PFSK-1 (cell line): ENCODE data around the gene ST3GAL5.

Source experiments
- FOXP2 ChIP-seq: optimal IDR thresholded peaks from 2 replicates; pipeline ENCODE3; 2011; ENCODE audit warnings: borderline replicate concordance, control low read depth, inconsistent platforms; ENCODE audit not compliant: insufficient read depth; ENCODE audit errors: extremely low read length, extremely low read depth
- POLR2AphosphoS5 ChIP-seq: IDR thresholded peaks from 2 replicates; pipeline ENCODE4 v1.6.1; 2012; ENCODE audit warnings: low read depth, mild to moderate bottlenecking, control low read depth, low read length, moderate library complexity
- SIN3A ChIP-seq: IDR thresholded peaks from 2 replicates; pipeline ENCODE4 v1.6.1; 2012; ENCODE audit warnings: mild to moderate bottlenecking, low read length, moderate library complexity, borderline replicate concordance; ENCODE audit not compliant: insufficient read depth
- TAF1 ChIP-seq: IDR thresholded peaks from 2 replicates; pipeline ENCODE4 v1.6.1; 2012; ENCODE audit warnings: low read length, control low read depth, borderline replicate concordance; ENCODE audit not compliant: insufficient read depth
- TF ChIP-seq, protein P1 (sequence below), 2 experiments: IDR thresholded peaks; 2 replicates each; pipeline versions ENCODE4 v1.6.1 to v1.8.0; 2011 to 2012; ENCODE audit warnings: low read depth in 2 of 2, low read length in 2 of 2, control low read depth in 1 of 2, inconsistent platforms in 1 of 2, mild to moderate bottlenecking in 1 of 2, moderate library complexity in 1 of 2; ENCODE audit not compliant: insufficient read depth in 1 of 2

Gene ST3GAL5

DNA sequence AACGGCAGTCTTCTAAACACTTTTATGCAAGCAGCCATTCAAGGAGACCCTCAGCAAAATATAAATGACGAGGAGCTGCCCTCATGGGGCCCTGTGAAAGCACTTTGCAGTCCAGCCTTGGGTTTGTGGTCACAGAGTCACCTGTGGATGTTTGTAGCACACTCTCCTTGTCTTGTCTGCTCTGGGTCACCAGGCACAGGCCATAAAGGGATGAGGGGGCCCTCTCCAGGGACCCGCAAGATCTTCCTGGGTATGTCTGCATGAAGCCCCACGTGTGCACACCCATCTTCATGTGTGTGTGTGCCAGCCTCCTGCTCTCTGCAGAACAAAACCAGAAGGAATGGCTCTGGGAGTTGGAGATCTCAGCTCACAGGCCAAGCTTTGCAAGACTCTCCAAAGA lies 98.8 kb downstream of the ST3GAL5 start:
- no peak for TF ChIP-seq SIN3A
- no peak for TF ChIP-seq POLR2AphosphoS5
- no peak for TF ChIP-seq TAF1
- TF ChIP-seq FOXP2, result no peak
- TF ChIP-seq, protein P1, sequence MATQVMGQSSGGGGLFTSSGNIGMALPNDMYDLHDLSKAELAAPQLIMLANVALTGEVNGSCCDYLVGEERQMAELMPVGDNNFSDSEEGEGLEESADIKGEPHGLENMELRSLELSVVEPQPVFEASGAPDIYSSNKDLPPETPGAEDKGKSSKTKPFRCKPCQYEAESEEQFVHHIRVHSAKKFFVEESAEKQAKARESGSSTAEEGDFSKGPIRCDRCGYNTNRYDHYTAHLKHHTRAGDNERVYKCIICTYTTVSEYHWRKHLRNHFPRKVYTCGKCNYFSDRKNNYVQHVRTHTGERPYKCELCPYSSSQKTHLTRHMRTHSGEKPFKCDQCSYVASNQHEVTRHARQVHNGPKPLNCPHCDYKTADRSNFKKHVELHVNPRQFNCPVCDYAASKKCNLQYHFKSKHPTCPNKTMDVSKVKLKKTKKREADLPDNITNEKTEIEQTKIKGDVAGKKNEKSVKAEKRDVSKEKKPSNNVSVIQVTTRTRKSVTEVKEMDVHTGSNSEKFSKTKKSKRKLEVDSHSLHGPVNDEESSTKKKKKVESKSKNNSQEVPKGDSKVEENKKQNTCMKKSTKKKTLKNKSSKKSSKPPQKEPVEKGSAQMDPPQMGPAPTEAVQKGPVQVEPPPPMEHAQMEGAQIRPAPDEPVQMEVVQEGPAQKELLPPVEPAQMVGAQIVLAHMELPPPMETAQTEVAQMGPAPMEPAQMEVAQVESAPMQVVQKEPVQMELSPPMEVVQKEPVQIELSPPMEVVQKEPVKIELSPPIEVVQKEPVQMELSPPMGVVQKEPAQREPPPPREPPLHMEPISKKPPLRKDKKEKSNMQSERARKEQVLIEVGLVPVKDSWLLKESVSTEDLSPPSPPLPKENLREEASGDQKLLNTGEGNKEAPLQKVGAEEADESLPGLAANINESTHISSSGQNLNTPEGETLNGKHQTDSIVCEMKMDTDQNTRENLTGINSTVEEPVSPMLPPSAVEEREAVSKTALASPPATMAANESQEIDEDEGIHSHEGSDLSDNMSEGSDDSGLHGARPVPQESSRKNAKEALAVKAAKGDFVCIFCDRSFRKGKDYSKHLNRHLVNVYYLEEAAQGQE (IDR thresholded peaks at IDR 0.05; ENCODE audit: insufficient read depth in 1 of 2, low read depth in 2 of 2, low read length in 2 of 2), result no peak

DNA sequence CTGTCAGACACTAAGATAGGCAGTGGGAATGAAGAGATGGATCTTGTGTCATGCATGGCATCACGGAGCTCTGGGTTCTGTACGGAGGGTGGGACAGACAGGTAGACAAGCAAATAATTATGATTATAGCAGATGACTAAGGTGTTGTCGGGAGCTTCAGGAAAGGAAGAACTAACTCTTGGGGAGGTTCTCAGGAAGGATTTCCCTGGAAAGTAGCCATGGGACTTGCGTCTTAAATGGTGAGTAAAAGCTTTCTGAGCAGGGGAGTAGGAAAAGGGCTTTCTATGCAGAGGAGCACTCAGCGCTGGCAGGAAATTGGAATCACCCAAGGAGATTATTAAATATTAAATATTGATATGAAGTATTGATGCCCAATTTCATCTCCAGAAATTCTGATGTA lies 99.5 kb downstream of the ST3GAL5 start:
- TF ChIP-seq SIN3A, result no peak
- TF ChIP-seq, protein P1 (IDR thresholded peaks at IDR 0.05; ENCODE audit: insufficient read depth in 1 of 2, low read depth in 2 of 2, low read length in 2 of 2), result no peak
- no peak for TF ChIP-seq TAF1
- TF ChIP-seq POLR2AphosphoS5, result no peak
- TF ChIP-seq FOXP2, result no peak

DNA sequence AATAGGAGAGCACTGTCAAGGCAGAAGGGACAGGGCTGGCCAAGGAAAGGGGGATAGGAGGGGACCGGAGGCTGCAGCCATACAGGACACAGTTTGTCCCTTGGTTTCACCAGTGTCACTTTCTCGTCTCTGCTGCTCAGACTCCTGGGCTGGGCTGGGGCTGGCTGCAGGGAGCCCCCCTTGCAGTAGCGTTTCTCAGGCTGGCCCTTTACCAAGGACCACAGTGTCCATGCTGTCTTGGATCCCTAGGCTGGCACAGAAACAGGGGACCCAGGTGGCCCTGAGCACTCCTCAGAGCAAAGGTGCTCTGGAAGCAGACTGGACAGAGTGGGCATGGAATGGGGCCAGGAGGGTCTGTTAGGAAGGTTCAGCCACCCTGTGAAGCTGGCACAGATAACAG lies 100.2 kb downstream of the ST3GAL5 start:
- no peak for TF ChIP-seq TAF1
- TF ChIP-seq SIN3A, result no peak
- TF ChIP-seq, protein P1 (IDR thresholded peaks at IDR 0.05; ENCODE audit: insufficient read depth in 1 of 2, low read depth in 2 of 2, low read length in 2 of 2), result no peak

DNA sequence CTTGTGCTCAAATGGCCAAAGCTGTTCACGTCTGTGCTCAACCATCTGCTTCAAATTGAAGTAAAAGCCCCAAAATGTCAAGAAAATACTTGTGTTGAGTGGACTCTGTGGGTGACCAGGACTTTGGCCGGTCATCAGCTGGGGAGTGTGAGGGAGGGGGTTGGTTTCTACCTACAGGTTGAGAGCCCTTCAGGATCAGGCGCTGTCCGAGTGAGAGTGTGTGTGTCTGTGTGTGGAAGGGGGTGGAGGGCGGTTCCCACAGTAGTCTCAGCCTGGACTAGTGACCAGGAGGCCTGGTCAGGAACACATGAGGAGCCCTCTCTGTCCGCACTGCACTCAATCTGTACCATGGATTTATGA lies 100.8 kb downstream of the ST3GAL5 start:
- TF ChIP-seq TAF1, result no peak
- TF ChIP-seq, protein P1 (IDR thresholded peaks at IDR 0.05; ENCODE audit: insufficient read depth in 1 of 2, low read depth in 2 of 2, low read length in 2 of 2), result no peak
- no peak for TF ChIP-seq POLR2AphosphoS5
- TF ChIP-seq FOXP2, result no peak
- no peak for TF ChIP-seq SIN3A

DNA sequence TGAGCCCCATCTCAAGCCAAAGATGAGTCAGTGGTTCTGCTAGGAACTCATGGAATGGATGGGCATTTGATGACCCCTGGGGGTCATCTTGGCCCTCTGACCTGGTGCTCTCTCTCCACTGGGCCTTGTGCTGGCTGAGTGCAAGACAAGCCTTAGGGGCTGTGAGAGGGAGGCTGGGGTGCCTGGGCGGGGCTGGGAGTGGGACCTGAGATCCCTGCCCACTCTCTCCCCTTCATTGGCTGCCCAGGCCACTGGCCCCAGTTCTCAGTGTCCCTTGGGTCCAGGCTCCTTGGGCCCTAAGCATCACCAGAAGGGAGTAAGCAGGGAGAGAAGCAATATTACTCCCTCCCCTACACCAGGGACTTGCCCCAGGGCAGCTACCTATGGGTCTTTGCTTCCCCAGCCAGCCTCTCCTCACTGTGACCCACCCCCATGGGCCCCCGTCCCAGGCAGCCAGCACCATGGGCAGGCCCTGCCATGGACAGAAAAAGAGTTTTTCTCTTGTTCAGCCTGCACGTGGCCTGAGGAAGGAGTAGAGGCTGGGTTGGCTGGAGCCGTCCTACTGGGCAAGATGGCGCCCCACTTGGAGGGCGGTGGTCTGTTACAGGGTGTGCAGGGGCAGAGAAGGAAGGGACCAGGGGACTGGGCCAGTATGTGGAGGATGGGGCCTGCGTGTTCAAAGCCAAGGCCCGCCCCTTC lies 101.4 kb downstream of the ST3GAL5 start:
- TF ChIP-seq, protein P1 (IDR thresholded peaks at IDR 0.05; ENCODE audit: insufficient read depth in 1 of 2, low read depth in 2 of 2, low read length in 2 of 2), result no peak
- TF ChIP-seq TAF1, result no peak
- no peak for TF ChIP-seq SIN3A
- TF ChIP-seq POLR2AphosphoS5, result no peak
